Esophagus muscularis mucosa (tissue), 3 donors: ENCODE measurements around the gene PTPRN2.

Experiments used
- POLR2A ChIP-seq: fragments of 450-650 bp; IDR thresholded peaks from one replicate; pipeline ENCODE4 v1.6.1; 2017; ENCODE audit warnings: antibody characterized with exemption, moderate library complexity, mild to moderate bottlenecking, low read depth
- TF ChIP-seq, protein P1 (sequence below), 3 experiments: fragments of 200-600 bp in 2 of 3; fragments of 450-650 bp in 1 of 3; sonication (generic) in 2 of 3; IDR thresholded peaks; one replicate each; pipeline ENCODE4 v1.5.1; 2017 to 2019; ENCODE audit warnings: antibody characterized with exemption in 3 of 3, mild to moderate bottlenecking in 2 of 3, moderate library complexity in 1 of 3

DNA sequence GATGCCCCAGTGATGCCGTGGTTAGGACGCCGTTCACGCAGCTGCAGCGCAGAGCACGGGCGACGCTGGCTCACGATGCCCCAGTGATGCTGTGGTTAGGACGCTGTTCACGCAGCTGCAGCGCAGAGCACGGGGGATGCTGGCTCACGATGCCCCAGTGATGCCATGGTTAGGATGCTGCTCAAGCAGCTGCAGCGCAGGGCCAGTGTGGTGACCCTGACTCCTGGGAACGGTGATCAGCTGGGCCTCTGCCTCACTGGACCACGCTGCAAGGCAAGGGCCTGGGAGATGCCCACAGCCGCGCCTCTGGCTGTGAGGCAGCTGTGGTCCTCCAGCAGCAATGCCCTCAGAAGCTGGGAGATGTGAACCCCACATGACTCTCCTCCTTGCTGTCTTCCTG, 970.2 kb downstream of the PTPRN2 start:
- TF ChIP-seq, protein P1, sequence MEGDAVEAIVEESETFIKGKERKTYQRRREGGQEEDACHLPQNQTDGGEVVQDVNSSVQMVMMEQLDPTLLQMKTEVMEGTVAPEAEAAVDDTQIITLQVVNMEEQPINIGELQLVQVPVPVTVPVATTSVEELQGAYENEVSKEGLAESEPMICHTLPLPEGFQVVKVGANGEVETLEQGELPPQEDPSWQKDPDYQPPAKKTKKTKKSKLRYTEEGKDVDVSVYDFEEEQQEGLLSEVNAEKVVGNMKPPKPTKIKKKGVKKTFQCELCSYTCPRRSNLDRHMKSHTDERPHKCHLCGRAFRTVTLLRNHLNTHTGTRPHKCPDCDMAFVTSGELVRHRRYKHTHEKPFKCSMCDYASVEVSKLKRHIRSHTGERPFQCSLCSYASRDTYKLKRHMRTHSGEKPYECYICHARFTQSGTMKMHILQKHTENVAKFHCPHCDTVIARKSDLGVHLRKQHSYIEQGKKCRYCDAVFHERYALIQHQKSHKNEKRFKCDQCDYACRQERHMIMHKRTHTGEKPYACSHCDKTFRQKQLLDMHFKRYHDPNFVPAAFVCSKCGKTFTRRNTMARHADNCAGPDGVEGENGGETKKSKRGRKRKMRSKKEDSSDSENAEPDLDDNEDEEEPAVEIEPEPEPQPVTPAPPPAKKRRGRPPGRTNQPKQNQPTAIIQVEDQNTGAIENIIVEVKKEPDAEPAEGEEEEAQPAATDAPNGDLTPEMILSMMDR (IDR thresholded peaks at IDR 0.05), result no peak
- no peak for TF ChIP-seq POLR2A
